OCI-M1 (cell line): ENCODE data around the gene CACNA1B.
A peak's percentile ranks its signal among the peaks of the same experiment; 100 is the strongest.
"Not testable (repeated sequence)": the region's sequence is repeated elsewhere in the genome, so short reads cannot be mapped to it uniquely, and the experiment has no call there.

Source experiments
- DNase-seq: peaks from one replicate; lab custom pipeline; 2025; lab: John Stamatoyannopoulos, UW

Gene CACNA1B

DNA sequence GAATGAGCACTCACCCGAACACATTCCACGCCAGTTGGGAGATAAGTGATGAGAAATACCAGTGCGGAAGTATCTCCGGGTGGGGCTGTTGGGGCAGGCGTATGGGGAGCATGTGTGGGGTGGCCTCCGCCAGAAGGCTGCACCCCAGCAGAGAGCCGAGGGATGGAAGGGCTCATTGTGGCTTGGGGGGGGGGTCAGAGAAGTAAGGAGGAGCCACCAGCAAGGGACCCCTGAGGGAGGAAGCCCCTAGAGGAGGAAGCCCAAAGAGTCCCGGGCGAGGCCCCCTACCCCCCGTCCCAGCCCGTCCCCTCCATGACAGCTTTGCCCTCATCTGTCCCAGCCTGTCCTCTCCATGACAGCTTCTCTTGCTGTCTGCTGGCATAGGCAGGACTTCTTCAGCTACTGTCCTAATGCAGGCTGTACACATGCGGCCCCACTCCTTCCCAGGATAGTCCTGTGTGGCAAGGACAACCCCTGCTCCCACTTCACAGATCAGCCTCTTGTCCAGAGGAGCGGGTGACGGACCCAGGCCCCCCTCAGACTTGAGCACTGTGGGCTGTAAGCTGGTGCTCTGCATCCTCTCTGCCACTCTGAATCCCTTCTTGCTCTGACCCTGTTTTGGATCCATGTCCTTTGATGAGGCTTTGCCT lies 239.6 kb downstream of the CACNA1B start:
- DNase-seq, result no peak

DNA sequence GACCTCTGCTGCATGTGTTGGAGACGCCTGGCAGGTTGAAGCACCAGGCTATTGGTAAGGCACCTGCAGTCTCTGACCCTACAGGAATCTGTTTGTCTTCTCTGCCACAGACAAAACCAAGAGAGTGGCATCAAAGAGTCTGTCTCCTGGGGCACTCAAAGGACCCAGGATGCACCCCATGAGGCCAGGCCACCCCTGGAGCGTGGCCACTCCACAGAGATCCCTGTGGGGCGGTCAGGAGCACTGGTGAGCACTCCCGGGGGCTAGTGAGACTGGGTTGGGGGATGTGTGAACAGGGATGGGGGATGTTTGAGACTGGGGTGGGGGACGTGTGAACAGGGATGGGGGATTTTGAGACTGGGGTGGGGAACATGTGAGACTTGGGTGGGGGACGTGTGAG lies 240.3 kb downstream of the CACNA1B start:
- DNase-seq, result no peak

DNA sequence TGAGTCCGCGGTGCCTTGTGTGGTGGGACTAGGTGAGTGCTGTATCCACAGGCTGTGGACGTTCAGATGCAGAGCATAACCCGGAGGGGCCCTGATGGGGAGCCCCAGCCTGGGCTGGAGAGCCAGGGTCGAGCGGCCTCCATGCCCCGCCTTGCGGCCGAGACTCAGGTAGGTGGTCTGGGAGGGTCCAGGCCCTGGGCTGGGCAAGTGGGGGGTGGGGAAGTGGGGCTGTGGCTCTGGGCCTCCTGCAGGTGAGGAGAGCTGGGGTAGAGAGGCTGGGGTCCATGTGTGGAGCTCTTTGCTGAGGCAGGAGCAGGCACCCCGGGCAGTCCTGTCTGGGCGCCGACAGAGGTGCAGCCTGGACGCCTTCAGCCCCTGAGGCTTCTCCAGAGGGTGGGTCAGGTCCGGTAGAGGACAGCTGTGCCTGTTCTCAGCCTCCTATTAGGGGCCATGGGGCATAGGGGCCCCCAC lies 241.1 kb downstream of the CACNA1B start:
- no peak for DNase-seq

DNA sequence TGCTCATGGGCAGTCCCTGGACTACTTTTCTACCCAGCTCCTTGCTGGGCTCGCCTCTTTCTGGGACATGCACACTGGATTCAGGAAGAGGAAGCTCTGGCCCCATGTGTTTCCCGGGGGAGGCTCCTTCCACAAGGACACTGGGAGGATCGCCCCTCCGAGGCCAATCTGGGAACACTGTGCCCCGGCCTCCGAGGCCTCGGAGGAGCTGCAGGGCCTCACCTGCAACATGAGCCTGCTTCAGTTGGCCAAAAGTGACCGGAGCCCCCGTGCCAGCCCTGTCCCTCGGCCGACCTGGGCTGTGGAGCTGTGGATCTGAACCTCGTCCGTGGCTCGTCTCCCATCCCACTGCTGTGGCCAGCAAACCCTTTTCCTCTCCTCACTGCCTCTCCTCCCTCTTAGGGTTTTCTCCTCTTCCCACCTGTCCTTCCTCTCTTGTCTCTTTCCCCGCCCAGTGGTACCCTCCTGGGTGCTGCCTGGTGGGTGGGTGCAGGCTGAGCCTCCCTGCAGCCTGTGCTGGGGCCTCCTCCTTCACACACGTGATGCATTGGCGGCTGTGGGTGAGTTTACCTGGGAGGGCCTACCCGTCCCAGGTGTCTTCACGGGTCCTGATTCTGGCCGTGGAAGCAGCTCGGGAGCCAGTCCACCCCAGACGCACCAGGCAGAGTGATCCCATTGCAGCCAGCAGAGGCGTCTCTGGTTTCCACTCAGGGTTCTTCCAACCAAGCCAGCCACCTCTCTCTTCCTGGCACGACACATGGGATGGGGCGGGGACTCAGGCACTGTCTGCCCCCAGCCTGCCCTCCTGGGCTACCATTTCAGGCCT lies 241.8 kb downstream of the CACNA1B start:
- no peak for DNase-seq

DNA sequence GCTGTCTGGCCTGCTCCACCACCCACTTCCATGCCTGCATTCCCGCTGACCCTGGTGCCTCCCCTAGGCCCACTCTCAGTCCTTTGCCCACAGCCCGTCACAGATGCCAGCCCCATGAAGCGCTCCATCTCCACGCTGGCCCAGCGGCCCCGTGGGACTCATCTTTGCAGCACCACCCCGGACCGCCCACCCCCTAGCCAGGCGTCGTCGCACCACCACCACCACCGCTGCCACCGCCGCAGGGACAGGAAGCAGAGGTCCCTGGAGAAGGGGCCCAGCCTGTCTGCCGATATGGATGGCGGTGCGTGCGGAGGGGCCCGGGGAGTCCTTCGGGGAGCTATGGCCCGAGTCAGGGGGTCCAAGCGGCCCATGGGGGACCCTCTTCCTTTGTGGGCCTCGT lies 242.5 kb downstream of the CACNA1B start:
- DNase-seq, result no peak

DNA sequence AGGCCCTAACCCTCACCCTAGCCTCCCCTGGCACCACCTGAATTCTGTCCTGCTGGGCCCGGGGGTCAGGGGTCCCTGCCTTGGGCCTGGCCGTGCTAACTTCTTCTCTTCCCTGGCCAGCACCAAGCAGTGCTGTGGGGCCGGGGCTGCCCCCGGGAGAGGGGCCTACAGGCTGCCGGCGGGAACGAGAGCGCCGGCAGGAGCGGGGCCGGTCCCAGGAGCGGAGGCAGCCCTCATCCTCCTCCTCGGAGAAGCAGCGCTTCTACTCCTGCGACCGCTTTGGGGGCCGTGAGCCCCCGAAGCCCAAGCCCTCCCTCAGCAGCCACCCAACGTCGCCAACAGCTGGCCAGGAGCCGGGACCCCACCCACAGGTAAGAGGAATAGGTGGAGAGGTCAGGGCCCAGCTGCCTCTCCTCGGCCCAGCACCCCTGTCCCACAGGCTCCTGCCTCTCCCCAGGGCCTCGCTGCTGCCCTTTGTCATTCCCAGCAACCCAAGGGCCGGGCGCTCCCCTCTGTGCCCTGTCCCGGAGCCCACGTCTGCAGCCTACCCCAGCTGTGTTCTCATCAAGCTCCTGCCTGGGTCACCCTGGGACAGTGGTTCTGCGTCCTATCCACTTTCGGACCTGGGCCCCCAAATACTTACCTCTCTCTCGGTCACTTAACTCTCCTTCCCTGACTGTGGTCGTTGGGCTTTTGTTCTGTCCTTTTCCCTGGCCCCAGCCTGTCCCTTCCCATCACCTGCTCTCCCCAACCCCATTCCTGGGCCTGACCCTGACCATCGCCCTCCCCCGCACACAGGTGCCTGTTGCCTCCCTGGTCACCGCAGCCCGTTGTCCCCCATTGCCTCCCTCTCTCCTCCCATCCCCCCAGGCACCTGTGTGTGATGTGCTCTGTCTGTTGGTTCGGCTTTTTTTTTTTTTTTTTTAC lies 243.2 kb downstream of the CACNA1B start:
- no peak for DNase-seq

DNA sequence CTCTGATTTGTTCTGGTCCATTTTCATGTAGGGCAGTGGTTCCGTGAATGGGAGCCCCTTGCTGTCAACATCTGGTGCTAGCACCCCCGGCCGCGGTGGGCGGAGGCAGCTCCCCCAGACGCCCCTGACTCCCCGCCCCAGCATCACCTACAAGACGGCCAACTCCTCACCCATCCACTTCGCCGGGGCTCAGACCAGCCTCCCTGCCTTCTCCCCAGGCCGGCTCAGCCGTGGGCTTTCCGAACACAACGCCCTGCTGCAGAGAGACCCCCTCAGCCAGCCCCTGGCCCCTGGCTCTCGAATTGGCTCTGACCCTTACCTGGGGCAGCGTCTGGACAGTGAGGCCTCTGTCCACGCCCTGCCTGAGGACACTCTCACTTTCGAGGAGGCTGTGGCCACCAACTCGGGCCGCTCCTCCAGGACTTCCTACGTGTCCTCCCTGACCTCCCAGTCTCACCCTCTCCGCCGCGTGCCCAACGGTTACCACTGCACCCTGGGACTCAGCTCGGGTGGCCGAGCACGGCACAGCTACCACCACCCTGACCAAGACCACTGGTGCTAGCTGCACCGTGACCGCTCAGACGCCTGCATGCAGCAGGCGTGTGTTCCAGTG lies 244.0 kb downstream of the CACNA1B start:
- no peak for DNase-seq

DNA sequence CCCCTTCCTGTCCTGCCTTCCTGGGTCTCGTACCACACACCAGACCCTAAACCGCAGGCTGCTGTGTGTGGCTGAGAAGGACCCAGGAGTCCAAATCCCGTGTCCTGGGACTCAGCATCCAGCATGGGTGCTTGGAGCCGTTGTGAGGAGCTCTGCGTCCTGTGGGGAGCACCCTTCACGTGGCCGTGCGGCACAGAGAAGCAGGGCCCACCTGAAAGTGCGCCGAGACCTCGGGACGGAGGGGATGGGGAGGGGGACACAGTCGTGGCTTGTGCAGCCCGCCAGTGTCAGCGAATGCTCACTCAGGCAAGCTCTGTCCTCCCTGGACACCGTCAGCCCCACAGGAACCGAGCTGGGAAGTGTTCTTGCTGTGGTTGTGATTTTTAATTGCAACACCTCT lies 244.6 kb downstream of the CACNA1B start:
- no peak for DNase-seq

DNA sequence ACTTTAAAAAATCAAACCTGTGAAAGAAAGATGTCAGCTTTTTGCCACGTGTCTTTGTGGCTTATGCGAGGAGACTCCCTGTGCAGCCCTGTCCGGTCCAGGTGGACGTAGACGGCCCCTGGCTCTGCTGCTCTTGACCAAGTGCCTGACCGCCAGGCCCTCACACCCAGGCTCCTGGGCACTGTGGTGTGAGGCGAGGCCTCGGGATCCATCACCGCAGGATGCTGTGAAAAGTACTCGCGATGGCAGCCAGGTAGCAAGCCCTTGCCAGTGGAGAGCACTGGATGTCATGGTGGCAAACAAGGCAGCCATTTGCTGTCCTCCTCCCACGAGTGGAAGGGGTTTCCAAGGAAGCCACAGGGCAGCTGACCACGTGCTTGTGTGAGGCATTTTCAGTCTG lies 245.1 kb downstream of the CACNA1B start:
- DNase-seq, result no peak

DNA sequence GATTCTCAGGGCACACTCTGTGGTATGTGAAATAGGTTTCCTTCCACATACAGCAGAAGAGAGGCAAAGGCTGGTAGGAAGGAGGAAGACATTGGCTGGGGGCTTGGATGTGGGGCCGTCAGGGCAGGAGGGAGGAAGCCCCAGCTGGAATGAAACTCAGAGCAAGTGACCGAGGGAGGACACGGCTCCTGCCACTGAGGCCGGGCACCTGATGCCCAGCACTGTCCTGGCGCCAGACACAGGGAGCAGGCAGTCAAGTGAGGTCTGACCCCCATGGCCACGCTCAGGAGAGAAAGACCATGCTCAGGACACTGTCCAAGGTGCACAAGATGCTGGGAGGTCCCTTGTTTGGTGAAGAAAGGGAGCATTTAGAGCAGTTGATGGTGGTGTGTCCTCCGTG lies 245.5 kb downstream of the CACNA1B start:
- DNase-seq, result no peak

DNA sequence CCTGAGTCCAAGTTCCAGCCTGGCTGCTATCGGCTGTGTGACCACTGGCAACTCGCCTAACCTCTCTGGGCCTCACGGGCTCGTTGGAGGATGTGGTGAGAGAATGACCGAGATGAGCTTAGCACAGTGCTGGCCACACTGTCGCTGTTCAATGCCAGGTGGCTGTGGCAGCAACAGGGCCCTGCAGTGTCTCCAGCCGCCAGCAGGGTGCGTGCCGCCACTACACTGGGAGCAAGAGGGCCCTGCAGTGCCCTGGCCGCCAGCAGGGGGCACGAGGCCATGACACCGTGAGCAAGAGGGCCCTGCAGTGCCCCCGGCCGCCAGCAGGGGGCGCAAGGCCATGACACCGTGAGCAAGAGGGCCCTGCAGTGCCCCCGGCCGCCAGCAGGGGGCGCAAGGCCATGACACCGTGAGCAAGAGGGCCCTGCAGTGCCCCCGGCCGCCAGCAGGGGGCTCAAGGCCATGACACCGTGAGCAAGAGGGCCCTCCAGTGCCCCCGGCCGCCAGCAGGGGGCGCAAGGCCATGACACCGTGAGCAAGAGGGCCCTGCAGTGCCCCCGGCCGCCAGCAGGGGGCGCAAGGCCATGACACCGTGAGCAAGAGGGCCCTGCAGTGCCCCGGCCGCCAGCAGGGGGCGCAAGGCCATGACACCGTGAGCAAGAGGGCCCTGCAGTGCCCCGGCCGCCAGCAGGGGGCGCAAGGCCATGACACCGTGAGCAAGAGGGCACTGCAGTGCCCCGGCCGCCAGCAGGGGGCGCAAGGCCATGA lies 248.7 kb downstream of the CACNA1B start:
- peak; percentile 11 for DNase-seq

DNA sequence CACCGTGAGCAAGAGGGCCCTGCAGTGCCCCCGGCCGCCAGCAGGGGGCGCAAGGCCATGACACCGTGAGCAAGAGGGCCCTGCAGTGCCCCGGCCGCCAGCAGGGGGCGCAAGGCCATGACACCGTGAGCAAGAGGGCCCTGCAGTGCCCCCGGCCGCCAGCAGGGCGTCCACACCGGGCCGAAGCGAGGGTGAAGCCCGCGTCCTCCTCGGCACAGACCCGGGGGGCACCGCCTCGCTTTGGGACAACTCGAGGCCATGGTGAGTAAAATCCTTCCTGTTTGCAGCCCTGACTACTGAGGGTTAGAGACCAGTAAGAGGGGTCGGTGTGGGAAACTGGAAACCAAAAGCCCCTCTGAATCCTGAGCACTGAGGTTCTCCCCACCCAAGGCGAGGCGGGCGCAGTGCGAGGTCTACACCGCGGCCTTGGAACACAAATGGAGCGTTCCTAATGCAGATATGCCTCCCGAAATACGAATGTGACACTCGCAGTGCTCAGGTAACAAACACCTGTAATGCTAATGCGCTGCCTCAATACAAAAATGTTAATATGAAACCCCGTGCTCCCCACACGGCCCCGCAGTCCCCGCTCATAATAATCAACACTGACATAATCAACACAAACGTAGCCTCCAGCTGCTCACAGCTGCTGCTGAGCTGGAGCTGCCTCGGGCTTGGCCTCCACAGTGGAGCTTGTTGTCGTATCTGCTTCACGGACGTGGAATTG lies 249.4 kb downstream of the CACNA1B start:
- not testable (repeated sequence) for DNase-seq

DNA sequence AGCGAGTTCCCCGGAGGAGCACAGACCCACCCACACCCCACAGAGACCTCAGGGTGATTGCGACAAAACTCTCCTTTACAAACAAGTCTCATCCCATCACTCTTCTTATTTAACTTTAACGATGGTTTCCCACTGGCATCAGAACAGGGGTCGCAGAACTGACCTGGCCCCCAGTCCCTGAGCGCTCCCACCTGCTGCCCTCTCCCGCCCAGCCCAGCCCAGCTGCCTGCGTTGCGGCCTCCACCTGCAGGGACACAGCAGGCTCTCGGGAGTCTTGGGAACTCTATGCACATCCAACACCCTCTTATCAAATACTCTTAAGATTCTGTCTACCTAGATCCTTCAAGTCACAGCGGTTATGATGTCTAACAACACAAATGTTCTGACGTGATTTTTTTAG lies 250.4 kb downstream of the CACNA1B start:
- DNase-seq, result not testable (repeated sequence)

DNA sequence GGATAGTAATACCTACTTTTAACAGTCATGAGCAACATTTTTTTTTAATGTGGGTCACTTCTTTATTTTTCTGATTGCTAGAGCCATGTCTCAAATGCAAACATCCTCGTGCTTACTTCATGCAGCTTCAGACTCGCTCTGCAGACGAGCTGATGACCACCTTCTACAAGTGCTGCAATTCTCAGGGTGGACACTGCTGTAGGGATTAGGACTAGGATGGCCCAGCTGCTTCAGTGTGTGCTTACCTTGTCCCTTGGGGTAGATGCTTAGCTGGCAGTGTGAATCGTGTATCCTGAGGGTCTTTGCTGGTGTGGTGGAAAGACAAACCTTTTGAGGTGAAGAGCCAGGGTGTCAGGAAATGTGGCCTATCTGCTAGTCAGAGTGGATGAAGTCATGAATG lies 251.7 kb downstream of the CACNA1B start:
- not testable (repeated sequence) for DNase-seq

DNA sequence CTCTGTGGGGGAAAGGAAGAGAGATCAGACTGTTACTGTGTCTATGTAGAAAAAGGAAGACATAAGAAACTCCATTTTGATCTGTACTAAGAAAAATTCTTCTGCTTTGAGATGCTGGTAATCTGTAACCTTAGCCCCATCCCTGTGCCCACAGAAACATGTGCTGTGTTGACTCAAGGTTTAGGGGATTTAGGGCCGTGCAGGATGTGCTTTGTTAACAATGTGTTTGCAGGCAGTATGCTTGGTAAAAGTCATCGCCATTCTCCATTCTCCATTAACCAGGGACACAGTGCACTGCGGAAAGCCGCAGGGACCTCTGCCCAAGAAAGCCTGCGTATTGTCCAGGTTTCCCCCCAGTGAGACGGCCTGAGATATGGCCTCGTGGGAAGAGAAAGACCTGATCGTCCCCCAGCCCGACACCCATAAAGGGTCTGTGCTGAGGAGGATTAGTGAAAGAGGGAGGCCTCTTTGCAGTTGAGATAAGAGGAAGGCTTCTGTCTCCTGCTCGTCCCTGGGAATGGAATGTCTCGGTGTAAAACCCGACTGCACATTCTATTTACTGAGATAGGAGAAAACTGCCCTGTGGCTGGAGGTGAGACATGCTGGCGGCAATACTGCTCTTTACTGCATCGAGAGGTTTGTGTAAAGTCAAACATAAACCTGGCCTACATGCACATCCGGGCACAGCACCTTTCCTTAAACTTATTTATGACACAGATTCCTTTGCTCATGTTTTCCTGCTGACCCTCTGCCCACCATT lies 255.5 kb downstream of the CACNA1B start:
- DNase-seq, result not testable (repeated sequence)

DNA sequence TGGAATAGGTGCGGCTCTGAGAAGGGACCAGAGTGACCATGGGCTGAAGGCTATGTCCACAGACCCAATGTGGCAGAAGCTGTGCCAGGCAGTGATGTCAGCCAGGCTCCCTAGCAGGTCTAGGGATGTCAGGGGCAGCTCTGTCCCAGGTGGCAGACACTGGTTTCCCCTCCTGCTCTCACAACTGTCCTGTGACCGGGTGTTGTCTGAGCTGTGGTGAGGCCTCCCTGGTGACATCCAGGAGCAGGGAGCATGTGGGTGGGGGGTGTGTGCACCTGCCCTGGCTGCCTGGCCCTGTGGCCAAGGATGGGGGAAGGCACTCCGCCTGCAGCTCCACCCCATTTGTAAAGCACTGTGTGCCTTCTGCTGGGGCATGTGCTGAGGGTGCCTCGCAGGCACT lies 257.0 kb downstream of the CACNA1B start:
- not testable (repeated sequence) for DNase-seq

DNA sequence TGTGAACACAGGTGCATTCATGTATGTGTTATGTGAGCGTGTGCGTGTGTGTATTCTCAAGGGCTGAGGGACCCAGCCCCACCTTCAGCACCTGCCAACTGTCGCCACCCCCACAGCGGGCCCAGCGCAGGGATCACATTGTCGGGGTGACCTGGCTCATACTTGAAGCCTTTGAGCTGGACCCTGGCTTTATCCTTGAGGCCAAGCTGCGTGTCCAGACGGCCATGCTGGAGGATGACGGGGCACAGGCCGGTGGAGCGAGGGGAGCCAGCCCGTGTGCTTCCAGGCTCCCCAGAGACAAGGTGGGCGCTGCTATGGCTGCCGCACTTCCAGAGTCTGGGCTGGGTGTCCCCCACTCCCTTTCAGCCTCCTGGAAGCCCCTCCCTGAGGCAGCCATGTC lies 261.5 kb downstream of the CACNA1B start:
- DNase-seq, result not testable (repeated sequence)

DNA sequence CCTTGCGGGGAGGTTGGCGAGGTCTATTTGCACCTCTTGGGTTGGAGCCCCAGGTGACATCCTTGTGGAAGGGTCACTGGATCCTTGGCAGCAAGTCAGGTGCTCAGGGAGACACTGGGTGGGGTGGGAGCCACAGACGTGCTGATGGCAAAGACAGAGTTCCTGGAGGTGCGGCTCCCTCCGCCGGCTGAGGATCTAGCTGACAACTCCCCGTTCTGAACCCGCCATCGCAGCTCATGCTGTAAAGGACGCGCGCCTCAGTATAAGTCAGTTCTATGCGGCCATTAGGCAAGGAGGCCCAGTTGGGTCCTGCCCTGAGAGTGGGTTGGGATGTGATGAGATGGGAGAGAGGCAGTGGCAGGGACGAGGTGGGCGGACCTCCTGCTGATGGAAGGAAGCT lies 263.4 kb downstream of the CACNA1B start:
- not testable (repeated sequence) for DNase-seq

DNA sequence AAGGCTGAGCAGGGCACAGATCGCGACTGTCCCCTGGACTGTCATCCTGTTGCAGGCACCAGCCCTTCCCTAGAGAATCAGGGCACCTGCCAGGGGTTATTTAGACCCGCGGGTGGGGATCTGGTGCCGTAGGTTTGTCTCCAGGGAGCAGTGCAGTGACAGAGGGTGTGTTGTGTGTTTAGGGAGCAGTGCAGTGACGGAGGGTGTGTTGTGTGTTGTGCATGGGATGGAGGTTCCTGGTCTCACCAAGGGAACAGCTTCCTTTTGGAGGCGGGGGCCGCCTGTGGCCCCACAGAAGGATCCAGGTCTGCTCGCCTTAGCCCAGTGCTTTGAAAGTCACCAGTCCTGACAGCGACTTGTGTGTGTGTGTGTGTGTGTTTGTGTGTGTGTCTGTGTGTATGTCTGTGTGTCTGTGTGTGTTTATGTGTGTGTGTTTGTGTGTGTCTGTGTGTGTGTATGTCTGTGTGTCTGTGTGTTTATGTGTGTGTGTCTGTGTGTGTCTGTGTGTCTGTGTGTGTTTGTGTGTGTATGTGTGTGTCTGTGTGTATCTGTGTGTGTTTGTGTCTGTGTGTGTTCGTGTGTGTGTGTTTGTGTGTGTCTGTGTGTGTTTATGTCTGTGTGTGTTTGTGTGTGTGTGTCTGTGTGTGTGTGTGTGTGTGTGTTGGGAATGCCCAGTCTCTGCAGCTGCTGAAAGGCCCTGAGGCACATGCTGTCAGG lies 265.1 kb downstream of the CACNA1B start:
- DNase-seq, result not testable (repeated sequence)
